ENCODE results near the gene OR8B3. TPM values are rescaled to one million over a fixed set of nuclear protein-coding genes. Genes with fewer than 3 reads are reported as not detected.
"Not testable (repeated sequence)": the region's sequence is repeated elsewhere in the genome, so short reads cannot be mapped to it uniquely, and the experiment has no call there.

The OR8B3 gene
- polyA plus RNA-seq, 2 donors: not detected

GRCh38 chr11:124424384-124424921 lies 25.6 kb upstream of the OR8B3 start, which contains the start of gene OR8B4:
OR8B4 (minus strand) TSS chr11:124424871; CDS start chr11:124424871, 0 bp downstream.
- 83 to 84% methylated on average over 2 of the region's 2 CpGs for WGBS, 2 donors
- H3K4me1 ChIP-seq (ENCODE audit: control insufficient read depth in 2 of 2, insufficient read depth in 2 of 2, low read length in 1 of 2): no peaks in the 10 kb centered on the region
- no peaks in the 10 kb centered on the region for H3K36me3 ChIP-seq (ENCODE audit: control insufficient read depth in 2 of 2, insufficient read depth in 2 of 2, low read length in 1 of 2)
- no peak within 1 kb of the TSS for H3K27ac ChIP-seq (ENCODE audit: low read depth in 2 of 2, low read length in 1 of 2)
- H3K27me3 ChIP-seq (ENCODE audit: control insufficient read depth in 1 of 2, insufficient read depth in 2 of 2, low read length in 2 of 2): no peaks in the 10 kb centered on the region
- no peak within 1 kb of the TSS for H3K4me3 ChIP-seq (ENCODE audit: low read depth in 1 of 2, low read length in 2 of 2)
- H3K9me3 ChIP-seq (ENCODE audit: control insufficient read depth in 2 of 2, insufficient read depth in 1 of 2, low read depth in 1 of 2, low read length in 1 of 2): no peaks in the 10 kb centered on the region

- H3K9me3 ChIP-seq (ENCODE audit: control insufficient read depth in 2 of 2, insufficient read depth in 1 of 2, low read depth in 1 of 2, low read length in 1 of 2): no peaks in the 10 kb centered on the region
- no peaks in the 10 kb centered on the region for H3K36me3 ChIP-seq (ENCODE audit: control insufficient read depth in 2 of 2, insufficient read depth in 2 of 2, low read length in 1 of 2)
- no peaks in the 10 kb centered on the region for H3K27me3 ChIP-seq (ENCODE audit: control insufficient read depth in 1 of 2, insufficient read depth in 2 of 2, low read length in 2 of 2)
- no peak overlapping the region for H3K4me3 ChIP-seq (ENCODE audit: low read depth in 1 of 2, low read length in 2 of 2)
- no peak overlapping the region for H3K27ac ChIP-seq (ENCODE audit: low read depth in 2 of 2, low read length in 1 of 2)
- WGBS, 2 donors: 75 to 82% methylated on average over 4 of the region's 4 CpGs
- H3K4me1 ChIP-seq (ENCODE audit: control insufficient read depth in 2 of 2, insufficient read depth in 2 of 2, low read length in 1 of 2): no peaks in the 10 kb centered on the region
Measured at GRCh38 chr11:124421043-124421442, 22.2 kb upstream of the OR8B3 start.

DNA sequence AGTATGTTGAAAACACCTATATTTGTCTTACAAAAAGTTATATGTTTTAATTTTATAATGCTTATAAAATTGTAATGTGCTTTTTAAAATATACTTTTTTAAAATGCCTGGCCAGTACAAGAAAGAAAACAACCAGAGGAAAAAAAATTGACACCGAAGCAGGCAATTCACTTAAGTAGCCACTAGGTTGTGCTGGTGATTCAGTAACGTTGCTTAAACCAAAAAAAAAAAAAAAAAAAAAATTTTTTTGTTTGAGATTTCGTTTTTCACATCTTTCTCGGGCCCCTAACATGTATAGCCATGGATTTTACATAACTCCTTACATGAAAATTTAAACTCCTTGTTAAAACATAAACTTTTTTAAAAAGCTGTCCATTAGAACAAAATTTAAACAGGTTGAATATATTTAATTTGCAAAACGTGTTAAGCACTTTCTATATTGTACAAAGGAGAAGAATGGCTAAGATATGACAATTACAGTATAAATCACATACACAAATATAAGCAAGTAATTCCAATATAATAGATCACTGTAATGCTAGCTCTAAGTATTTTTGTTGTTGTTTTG lies 16.6 kb upstream of the OR8B3 start:
- Histone ChIP-seq H3K4me3 (ENCODE audit: low read depth in 1 of 2, low read length in 2 of 2) (no peak overlapping the region), H3K27ac (ENCODE audit: low read depth in 2 of 2, low read length in 1 of 2) (no peak overlapping the region), H3K36me3 (ENCODE audit: control insufficient read depth in 2 of 2, insufficient read depth in 2 of 2, low read length in 1 of 2) (no peaks in the 10 kb centered on the region), H3K27me3 (ENCODE audit: control insufficient read depth in 1 of 2, insufficient read depth in 2 of 2, low read length in 2 of 2) (no peaks in the 10 kb centered on the region), H3K9me3 (ENCODE audit: control insufficient read depth in 2 of 2, insufficient read depth in 1 of 2, low read depth in 1 of 2, low read length in 1 of 2) (no peaks in the 10 kb centered on the region), H3K4me1 (ENCODE audit: control insufficient read depth in 2 of 2, insufficient read depth in 2 of 2, low read length in 1 of 2) (no peaks in the 10 kb centered on the region)
- 17 to 19% methylated on average over 5 of the region's 5 CpGs for WGBS, 2 donors

GRCh38 chr11:124409906-124410305 lies 11.1 kb upstream of the OR8B3 start:
- H3K27ac ChIP-seq (ENCODE audit: low read depth in 2 of 2, low read length in 1 of 2): no peak overlapping the region
- no peak overlapping the region for H3K4me3 ChIP-seq (ENCODE audit: low read depth in 1 of 2, low read length in 2 of 2)
- H3K4me1 ChIP-seq (ENCODE audit: control insufficient read depth in 2 of 2, insufficient read depth in 2 of 2, low read length in 1 of 2): no peaks in the 10 kb centered on the region
- H3K9me3 ChIP-seq (ENCODE audit: control insufficient read depth in 2 of 2, insufficient read depth in 1 of 2, low read depth in 1 of 2, low read length in 1 of 2): no peaks in the 10 kb centered on the region
- no peaks in the 10 kb centered on the region for H3K27me3 ChIP-seq (ENCODE audit: control insufficient read depth in 1 of 2, insufficient read depth in 2 of 2, low read length in 2 of 2)
- WGBS, 2 donors: 76 to 84% methylated on average over 7 of the region's 7 CpGs
- no peaks in the 10 kb centered on the region for H3K36me3 ChIP-seq (ENCODE audit: control insufficient read depth in 2 of 2, insufficient read depth in 2 of 2, low read length in 1 of 2)

- H3K27ac ChIP-seq (ENCODE audit: low read depth in 2 of 2, low read length in 1 of 2): no peak overlapping the region
- H3K4me3 ChIP-seq (ENCODE audit: low read depth in 1 of 2, low read length in 2 of 2): no peak overlapping the region
- H3K27me3 ChIP-seq (ENCODE audit: control insufficient read depth in 1 of 2, insufficient read depth in 2 of 2, low read length in 2 of 2): no peaks in the 10 kb centered on the region
- no peaks in the 10 kb centered on the region for H3K9me3 ChIP-seq (ENCODE audit: control insufficient read depth in 2 of 2, insufficient read depth in 1 of 2, low read depth in 1 of 2, low read length in 1 of 2)
- 51 to 56% methylated on average over 2 of the region's 2 CpGs for WGBS, 2 donors
- H3K4me1 ChIP-seq (ENCODE audit: control insufficient read depth in 2 of 2, insufficient read depth in 2 of 2, low read length in 1 of 2): no peaks in the 10 kb centered on the region
- H3K36me3 ChIP-seq (ENCODE audit: control insufficient read depth in 2 of 2, insufficient read depth in 2 of 2, low read length in 1 of 2): no peaks in the 10 kb centered on the region
Measured at GRCh38 chr11:124405581-124405980, 6.8 kb upstream of the OR8B3 start.

DNA sequence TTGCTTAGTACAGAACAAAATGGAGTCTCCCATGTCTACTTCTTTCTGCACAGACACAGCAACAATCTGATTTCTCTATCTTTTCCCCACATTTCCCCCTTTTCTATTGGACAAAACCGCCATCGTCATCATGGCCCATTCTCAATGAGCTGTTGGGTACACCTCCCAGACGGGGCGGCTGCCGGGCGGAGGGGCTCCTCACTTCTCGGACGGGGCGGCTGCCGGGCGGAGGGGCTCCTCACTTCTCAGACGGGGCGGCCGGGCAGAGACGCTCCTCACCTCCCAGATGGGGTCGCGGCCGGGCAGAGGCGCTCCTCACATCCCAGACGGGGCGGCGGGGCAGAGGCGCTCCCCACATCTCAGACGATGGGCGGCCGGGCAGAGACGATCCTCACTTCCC lies 4.4 kb upstream of the OR8B3 start:
- not testable (repeated sequence) for H3K27me3 ChIP-seq (ENCODE audit: control insufficient read depth in 1 of 2, insufficient read depth in 2 of 2, low read length in 2 of 2); H3K36me3 ChIP-seq (ENCODE audit: control insufficient read depth in 2 of 2, insufficient read depth in 2 of 2, low read length in 1 of 2); H3K27ac ChIP-seq (ENCODE audit: low read depth in 2 of 2, low read length in 1 of 2); H3K4me1 ChIP-seq (ENCODE audit: control insufficient read depth in 2 of 2, insufficient read depth in 2 of 2, low read length in 1 of 2); H3K9me3 ChIP-seq (ENCODE audit: control insufficient read depth in 2 of 2, insufficient read depth in 1 of 2, low read depth in 1 of 2, low read length in 1 of 2); H3K4me3 ChIP-seq (ENCODE audit: low read depth in 1 of 2, low read length in 2 of 2)
- WGBS, 2 donors: 93 to 95% methylated on average over 14 to 26 of the region's 27 CpGs

DNA sequence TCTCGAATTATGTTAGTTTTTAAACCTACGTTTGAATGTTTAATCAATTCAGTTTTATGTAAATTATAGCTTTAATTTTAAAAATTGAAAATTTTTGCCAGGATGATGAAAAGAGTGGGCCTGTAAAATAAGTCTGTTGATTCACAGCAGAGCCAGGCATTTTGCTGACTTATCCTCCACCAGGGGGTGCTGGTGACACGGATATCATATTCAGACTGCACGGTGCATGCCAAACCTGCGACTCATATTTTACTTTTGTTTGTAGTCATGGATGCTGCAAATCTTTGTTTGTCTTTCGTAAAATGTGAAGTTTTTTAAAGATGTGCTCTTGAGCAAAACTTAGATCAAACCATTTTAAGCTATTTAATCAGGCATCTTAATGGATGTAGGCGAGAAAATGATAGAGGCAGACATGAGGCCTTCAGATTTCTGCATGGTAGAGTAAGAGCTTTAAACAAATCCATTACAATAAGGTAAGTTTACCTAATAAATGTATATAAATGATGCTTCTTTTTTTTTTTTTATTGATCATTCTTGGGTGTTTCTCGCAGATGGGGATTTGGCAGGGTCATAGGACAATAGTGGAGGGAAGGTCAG lies 3.6 kb upstream of the OR8B3 start:
- Histone ChIP-seq H3K4me1 (ENCODE audit: control insufficient read depth in 2 of 2, insufficient read depth in 2 of 2, low read length in 1 of 2) (no peaks in the 10 kb centered on the region), H3K36me3 (ENCODE audit: control insufficient read depth in 2 of 2, insufficient read depth in 2 of 2, low read length in 1 of 2) (no peaks in the 10 kb centered on the region), H3K27me3 (ENCODE audit: control insufficient read depth in 1 of 2, insufficient read depth in 2 of 2, low read length in 2 of 2) (no peaks in the 10 kb centered on the region), H3K4me3 (ENCODE audit: low read depth in 1 of 2, low read length in 2 of 2) (no peak overlapping the region), H3K27ac (ENCODE audit: low read depth in 2 of 2, low read length in 1 of 2) (no peak overlapping the region), H3K9me3 (ENCODE audit: control insufficient read depth in 2 of 2, insufficient read depth in 1 of 2, low read depth in 1 of 2, low read length in 1 of 2) (no peaks in the 10 kb centered on the region)
- WGBS, 2 donors: 32 to 42% methylated on average over 8 of the region's 8 CpGs

DNA sequence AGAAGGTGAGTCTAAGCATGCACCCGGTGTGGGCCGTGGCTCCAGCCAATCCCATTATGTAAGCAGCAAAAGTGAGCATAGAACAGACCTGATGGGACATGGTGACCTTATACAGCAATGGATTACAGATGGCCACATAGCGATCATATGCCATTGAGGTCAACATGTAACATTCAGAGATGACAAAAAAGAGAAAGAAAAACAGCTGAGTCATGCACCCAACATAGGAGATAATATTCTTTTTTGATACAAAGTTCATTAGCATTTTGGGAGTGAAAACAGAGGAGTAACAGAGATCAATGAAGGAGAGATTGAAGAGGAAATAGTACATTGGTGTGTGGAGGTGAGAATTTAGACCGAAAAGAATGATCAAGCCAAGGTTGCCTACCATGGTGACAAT lies 2.0 kb downstream of the OR8B3 start:
- H3K4me1 ChIP-seq (ENCODE audit: control insufficient read depth in 2 of 2, insufficient read depth in 2 of 2, low read length in 1 of 2); H3K9me3 ChIP-seq (ENCODE audit: control insufficient read depth in 2 of 2, insufficient read depth in 1 of 2, low read depth in 1 of 2, low read length in 1 of 2); H3K4me3 ChIP-seq (ENCODE audit: low read depth in 1 of 2, low read length in 2 of 2); H3K36me3 ChIP-seq (ENCODE audit: control insufficient read depth in 2 of 2, insufficient read depth in 2 of 2, low read length in 1 of 2); H3K27me3 ChIP-seq (ENCODE audit: control insufficient read depth in 1 of 2, insufficient read depth in 2 of 2, low read length in 2 of 2); H3K27ac ChIP-seq (ENCODE audit: low read depth in 2 of 2, low read length in 1 of 2): not testable (repeated sequence)
- 72 to 82% methylated on average over 2 of the region's 4 CpGs for WGBS, 2 donors

GRCh38 chr11:124394408-124394807 lies 4.4 kb downstream of the OR8B3 start:
- Histone ChIP-seq H3K4me3 (ENCODE audit: low read depth in 1 of 2, low read length in 2 of 2) (no peak overlapping the region), H3K27ac (ENCODE audit: low read depth in 2 of 2, low read length in 1 of 2) (no peak overlapping the region), H3K36me3 (ENCODE audit: control insufficient read depth in 2 of 2, insufficient read depth in 2 of 2, low read length in 1 of 2) (no peaks in the 10 kb centered on the region), H3K4me1 (ENCODE audit: control insufficient read depth in 2 of 2, insufficient read depth in 2 of 2, low read length in 1 of 2) (no peaks in the 10 kb centered on the region), H3K27me3 (ENCODE audit: control insufficient read depth in 1 of 2, insufficient read depth in 2 of 2, low read length in 2 of 2) (no peaks in the 10 kb centered on the region), H3K9me3 (ENCODE audit: control insufficient read depth in 2 of 2, insufficient read depth in 1 of 2, low read depth in 1 of 2, low read length in 1 of 2) (no peaks in the 10 kb centered on the region)
- 57 to 65% methylated on average over 3 of the region's 3 CpGs for WGBS, 2 donors

GRCh38 chr11:124384399-124384798 lies 14.4 kb downstream of the OR8B3 start, which contains the start of gene OR8B2:
OR8B2 (minus strand) TSS chr11:124384499; CDS start chr11:124383343, 1,156 bp downstream.
- no peak within 1 kb of the TSS for H3K4me3 ChIP-seq (ENCODE audit: low read depth in 1 of 2, low read length in 2 of 2)
- no peak within 1 kb of the TSS for H3K27ac ChIP-seq (ENCODE audit: low read depth in 2 of 2, low read length in 1 of 2)
- H3K27me3 ChIP-seq (ENCODE audit: control insufficient read depth in 1 of 2, insufficient read depth in 2 of 2, low read length in 2 of 2): no peaks in the 10 kb centered on the region
- WGBS, 2 donors: 80 to 88% methylated on average over 2 of the region's 2 CpGs
- no peaks in the 10 kb centered on the region for H3K9me3 ChIP-seq (ENCODE audit: control insufficient read depth in 2 of 2, insufficient read depth in 1 of 2, low read depth in 1 of 2, low read length in 1 of 2)
- no peaks in the 10 kb centered on the region for H3K36me3 ChIP-seq (ENCODE audit: control insufficient read depth in 2 of 2, insufficient read depth in 2 of 2, low read length in 1 of 2)
- H3K4me1 ChIP-seq (ENCODE audit: control insufficient read depth in 2 of 2, insufficient read depth in 2 of 2, low read length in 1 of 2): no peaks in the 10 kb centered on the region
